Neural cell (in vitro differentiated cells): ENCODE results near the gene MDM2. TPM values are rescaled to one million over a fixed set of nuclear protein-coding genes. Genes with fewer than 3 reads are reported as not detected.

Experiments used
- H2AFZ ChIP-seq: fragments of 200-600, 300-800 bp; sonication (generic), shearing (Covaris generic); 2 replicates; pipeline ENCODE4 v1.6.0; 2014; ENCODE audit warnings: low read depth, mild to moderate bottlenecking, antibody characterized with exemption, low read length, moderate library complexity
- H3F3A ChIP-seq: fragments of 200-600 bp; shearing (Covaris generic); 2 replicates; pipeline ENCODE4 v1.6.1; 2016; ENCODE audit warnings: mild to moderate bottlenecking, moderate library complexity, mixed read lengths, antibody characterized with exemption, low read length; ENCODE audit not compliant: insufficient read depth, poor library complexity, severe bottlenecking
- H3K27ac ChIP-seq: fragments of 200-600, 300-800 bp; sonication (generic), shearing (Covaris generic); 2 replicates; pipeline ENCODE4 v1.5.1; 2014; ENCODE audit warnings: mild to moderate bottlenecking, low read length, moderate library complexity
- H3K27me3 ChIP-seq: fragments of 300-800, 200-600 bp; sonication (generic), shearing (Covaris generic); 2 replicates; pipeline ENCODE4 v1.6.0; 2014; ENCODE audit warnings: mild to moderate bottlenecking, low read depth, low read length, moderate library complexity; ENCODE audit not compliant: insufficient read depth
- H3K36me3 ChIP-seq: fragments of 300-800, 200-600 bp; sonication (generic), shearing (Covaris generic); 2 replicates; pipeline ENCODE4 v1.5.1; 2014; ENCODE audit warnings: mild to moderate bottlenecking, antibody characterized with exemption, low read length, moderate library complexity; ENCODE audit not compliant: insufficient read depth
- H3K4me2 ChIP-seq: fragments of 300-800, 200-600 bp; sonication (generic), shearing (Covaris generic); 2 replicates; pipeline ENCODE4 v1.6.0; 2014; ENCODE audit warnings: mild to moderate bottlenecking, low read length
- H3K4me3 ChIP-seq: fragments of 300-800, 200-600 bp; sonication (generic), shearing (Covaris generic); 2 replicates; pipeline ENCODE4 v1.5.1; 2014; ENCODE audit warnings: mild to moderate bottlenecking, low read length, moderate library complexity
- H3K79me2 ChIP-seq: fragments of 200-600 bp; shearing (Covaris generic); replicated peaks from 2 replicates; pipeline ENCODE4 v1.6.0; 2014; ENCODE audit warnings: mild to moderate bottlenecking, low read length, moderate library complexity; ENCODE audit not compliant: insufficient read depth
- H3K9ac ChIP-seq: fragments of 300-800, 200-600 bp; sonication (generic), shearing (Covaris generic); 2 replicates; pipeline ENCODE4 v1.6.1; 2016; ENCODE audit warnings: mild to moderate bottlenecking, low read length, mixed read lengths
- H3K9me2 ChIP-seq: fragments of 200-600 bp; shearing (Covaris generic); 2 replicates; pipeline ENCODE4 v1.6.1; 2016; ENCODE audit warnings: mild to moderate bottlenecking, low read length, mixed read lengths; ENCODE audit not compliant: insufficient read depth
- H3K9me3 ChIP-seq: fragments of 200-600, 300-800 bp; sonication (generic), shearing (Covaris generic); 2 replicates; pipeline ENCODE4 v1.6.1; 2016; ENCODE audit warnings: mild to moderate bottlenecking, mixed run types, low read length, moderate library complexity, mixed read lengths
- H4K20me1 ChIP-seq: fragments of 200-600 bp; shearing (Covaris generic); 2 replicates; pipeline ENCODE4 v1.6.1; 2016; ENCODE audit warnings: mild to moderate bottlenecking, mixed run types; ENCODE audit not compliant: insufficient read depth
- EP300 ChIP-seq: fragments of 450-650 bp; conservative IDR thresholded peaks from 2 replicates; pipeline ENCODE4 v1.6.1; 2014; ENCODE audit warnings: antibody characterized with exemption, mild to moderate bottlenecking, moderate library complexity; ENCODE audit not compliant: poor library complexity, severe bottlenecking
- EZH2 ChIP-seq: fragments of 200-600, 300-800 bp; shearing (Covaris generic), sonication (generic); IDR thresholded peaks from 2 replicates; pipeline ENCODE4 v1.6.1; 2014; ENCODE audit warnings: antibody characterized with exemption, low read length, borderline replicate concordance, mild to moderate bottlenecking; ENCODE audit not compliant: insufficient read depth, poor library complexity, severe bottlenecking
- MXI1 ChIP-seq: fragments of 450-650 bp; conservative IDR thresholded peaks from 2 replicates; pipeline ENCODE4 v1.6.1; 2014; ENCODE audit warnings: antibody characterized with exemption, mild to moderate bottlenecking; ENCODE audit not compliant: poor library complexity, severe bottlenecking
- POLR2AphosphoS5 ChIP-seq: IDR thresholded peaks from 2 replicates; pipeline ENCODE4 v1.6.1; 2012
- RAD21 ChIP-seq: fragments of 450-650 bp; conservative IDR thresholded peaks from 2 replicates; pipeline ENCODE4 v1.6.1; 2014; ENCODE audit warnings: antibody characterized with exemption, mild to moderate bottlenecking, moderate library complexity
- SMC3 ChIP-seq: fragments of 450-650 bp; conservative IDR thresholded peaks from 2 replicates; pipeline ENCODE4 v1.6.1; 2014; ENCODE audit warnings: antibody characterized with exemption, mild to moderate bottlenecking, moderate library complexity; ENCODE audit not compliant: poor library complexity
- TAF1 ChIP-seq: IDR thresholded peaks from 2 replicates; pipeline ENCODE4 v1.6.1; 2012; ENCODE audit warnings: low read depth
- polyA plus RNA-seq: library from polyadenylated mRNA; depleted of rRNA; stranded (reverse); fragments of >200 nt; gene quantifications from 2 replicates; pipeline ENCODE4 v1.2.3, GENCODE V29; 2014
- TF ChIP-seq, protein P1 (sequence below): fragments of 450-650 bp; IDR thresholded peaks from 2 replicates; pipeline ENCODE4 v1.5.1; 2014; ENCODE audit warnings: antibody characterized with exemption, mild to moderate bottlenecking, moderate library complexity; ENCODE audit not compliant: poor library complexity, severe bottlenecking
- TF ChIP-seq, protein P2 (sequence below): IDR thresholded peaks from 2 replicates; pipeline ENCODE4 v1.6.1; 2012; ENCODE audit warnings: borderline replicate concordance

Gene MDM2
- polyA plus RNA-seq, 1 donor from 2014 or later = 37.5 TPM

DNA sequence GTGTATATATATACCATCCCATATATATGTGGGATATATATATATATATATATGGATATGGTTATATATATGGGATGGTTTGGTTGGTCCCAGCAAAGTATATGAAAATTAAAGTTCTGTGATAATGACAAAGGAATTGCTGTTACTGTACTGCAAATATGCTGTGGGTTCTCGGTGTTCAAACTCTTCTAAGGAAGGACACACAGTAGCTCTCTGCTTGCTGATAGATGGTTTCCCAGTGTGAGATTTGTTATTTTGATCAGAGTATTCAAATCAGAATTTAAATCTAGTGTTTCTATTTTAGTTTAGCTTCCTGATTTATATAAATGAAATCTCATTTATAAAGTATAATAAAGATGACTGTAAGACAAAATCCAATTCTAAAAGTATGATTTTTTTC is 42.3 kb upstream of the MDM2 start:
- Histone ChIP-seq H4K20me1 (no peaks in the 10 kb centered on the region), H3K36me3 (peaks cover 7% of the 10 kb centered on the region), H3F3A (no peaks in the 10 kb centered on the region), H3K9me3 (no peaks in the 10 kb centered on the region), H2AFZ (no peak overlapping the region), H3K9ac (no peak overlapping the region), H3K4me3 (no peak overlapping the region), H3K79me2 (no peaks in the 10 kb centered on the region), H3K9me2 (no peaks in the 10 kb centered on the region), H3K27ac (no peak overlapping the region), H3K4me2 (no peak overlapping the region), H3K27me3 (no peaks in the 10 kb centered on the region)
- TF ChIP-seq EP300 = no peak
- no peak for TF ChIP-seq MXI1
- TF ChIP-seq RAD21 = no peak
- TF ChIP-seq, protein P1, sequence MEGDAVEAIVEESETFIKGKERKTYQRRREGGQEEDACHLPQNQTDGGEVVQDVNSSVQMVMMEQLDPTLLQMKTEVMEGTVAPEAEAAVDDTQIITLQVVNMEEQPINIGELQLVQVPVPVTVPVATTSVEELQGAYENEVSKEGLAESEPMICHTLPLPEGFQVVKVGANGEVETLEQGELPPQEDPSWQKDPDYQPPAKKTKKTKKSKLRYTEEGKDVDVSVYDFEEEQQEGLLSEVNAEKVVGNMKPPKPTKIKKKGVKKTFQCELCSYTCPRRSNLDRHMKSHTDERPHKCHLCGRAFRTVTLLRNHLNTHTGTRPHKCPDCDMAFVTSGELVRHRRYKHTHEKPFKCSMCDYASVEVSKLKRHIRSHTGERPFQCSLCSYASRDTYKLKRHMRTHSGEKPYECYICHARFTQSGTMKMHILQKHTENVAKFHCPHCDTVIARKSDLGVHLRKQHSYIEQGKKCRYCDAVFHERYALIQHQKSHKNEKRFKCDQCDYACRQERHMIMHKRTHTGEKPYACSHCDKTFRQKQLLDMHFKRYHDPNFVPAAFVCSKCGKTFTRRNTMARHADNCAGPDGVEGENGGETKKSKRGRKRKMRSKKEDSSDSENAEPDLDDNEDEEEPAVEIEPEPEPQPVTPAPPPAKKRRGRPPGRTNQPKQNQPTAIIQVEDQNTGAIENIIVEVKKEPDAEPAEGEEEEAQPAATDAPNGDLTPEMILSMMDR = no peak
- TF ChIP-seq, protein P2, sequence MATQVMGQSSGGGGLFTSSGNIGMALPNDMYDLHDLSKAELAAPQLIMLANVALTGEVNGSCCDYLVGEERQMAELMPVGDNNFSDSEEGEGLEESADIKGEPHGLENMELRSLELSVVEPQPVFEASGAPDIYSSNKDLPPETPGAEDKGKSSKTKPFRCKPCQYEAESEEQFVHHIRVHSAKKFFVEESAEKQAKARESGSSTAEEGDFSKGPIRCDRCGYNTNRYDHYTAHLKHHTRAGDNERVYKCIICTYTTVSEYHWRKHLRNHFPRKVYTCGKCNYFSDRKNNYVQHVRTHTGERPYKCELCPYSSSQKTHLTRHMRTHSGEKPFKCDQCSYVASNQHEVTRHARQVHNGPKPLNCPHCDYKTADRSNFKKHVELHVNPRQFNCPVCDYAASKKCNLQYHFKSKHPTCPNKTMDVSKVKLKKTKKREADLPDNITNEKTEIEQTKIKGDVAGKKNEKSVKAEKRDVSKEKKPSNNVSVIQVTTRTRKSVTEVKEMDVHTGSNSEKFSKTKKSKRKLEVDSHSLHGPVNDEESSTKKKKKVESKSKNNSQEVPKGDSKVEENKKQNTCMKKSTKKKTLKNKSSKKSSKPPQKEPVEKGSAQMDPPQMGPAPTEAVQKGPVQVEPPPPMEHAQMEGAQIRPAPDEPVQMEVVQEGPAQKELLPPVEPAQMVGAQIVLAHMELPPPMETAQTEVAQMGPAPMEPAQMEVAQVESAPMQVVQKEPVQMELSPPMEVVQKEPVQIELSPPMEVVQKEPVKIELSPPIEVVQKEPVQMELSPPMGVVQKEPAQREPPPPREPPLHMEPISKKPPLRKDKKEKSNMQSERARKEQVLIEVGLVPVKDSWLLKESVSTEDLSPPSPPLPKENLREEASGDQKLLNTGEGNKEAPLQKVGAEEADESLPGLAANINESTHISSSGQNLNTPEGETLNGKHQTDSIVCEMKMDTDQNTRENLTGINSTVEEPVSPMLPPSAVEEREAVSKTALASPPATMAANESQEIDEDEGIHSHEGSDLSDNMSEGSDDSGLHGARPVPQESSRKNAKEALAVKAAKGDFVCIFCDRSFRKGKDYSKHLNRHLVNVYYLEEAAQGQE = no peak
- no peak for TF ChIP-seq POLR2AphosphoS5
- no peak for TF ChIP-seq TAF1
- no peak for TF ChIP-seq EZH2
- no peak for TF ChIP-seq SMC3

DNA sequence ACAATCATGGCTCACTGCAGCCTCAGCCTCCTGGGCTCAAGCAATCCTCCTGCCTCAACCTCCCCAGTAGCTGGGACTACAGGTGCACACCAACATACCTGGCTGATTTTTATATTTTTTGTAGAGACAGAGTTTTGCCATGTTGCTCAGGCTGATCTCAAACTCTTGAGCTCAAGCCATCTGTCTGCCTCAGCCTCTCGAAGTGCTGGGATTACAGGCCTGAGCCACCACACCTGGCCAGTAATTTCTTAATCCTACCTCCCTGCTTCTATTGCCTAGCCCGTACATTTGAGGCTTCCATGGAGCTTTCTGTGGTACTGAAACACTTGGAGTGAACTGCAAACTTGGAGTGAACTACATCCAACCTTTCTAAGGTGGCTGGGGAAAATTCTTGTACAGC is 41.3 kb upstream of the MDM2 start:
- TF ChIP-seq EZH2 (no peak), RAD21 (no peak), TAF1 (no peak), SMC3 (no peak), EP300 (no peak), POLR2AphosphoS5 (no peak), MXI1 (no peak)
- TF ChIP-seq, protein P2 = no peak
- TF ChIP-seq, protein P1 = no peak
- peaks cover 7% of the 10 kb centered on the region for H3K36me3 ChIP-seq
- H3K9me3 ChIP-seq = no peaks in the 10 kb centered on the region
- H3F3A ChIP-seq = no peaks in the 10 kb centered on the region
- no peaks in the 10 kb centered on the region for H3K79me2 ChIP-seq
- H3K9ac ChIP-seq = no peak overlapping the region
- H4K20me1 ChIP-seq = no peaks in the 10 kb centered on the region
- H3K9me2 ChIP-seq = no peaks in the 10 kb centered on the region
- H3K4me3 ChIP-seq = no peak overlapping the region
- no peak overlapping the region for H3K4me2 ChIP-seq
- no peak overlapping the region for H3K27ac ChIP-seq
- no peak overlapping the region for H2AFZ ChIP-seq
- H3K27me3 ChIP-seq = no peaks in the 10 kb centered on the region
